ENCODE data around the gene PUS7.
"Not testable (repeated sequence)": the region's sequence is repeated elsewhere in the genome, so short reads cannot be mapped to it uniquely, and the experiment has no call there.

The PUS7 gene

GRCh38 chr7:105413887-105414437, 108.1 kb downstream of the PUS7 start:
- no peak for FAIRE-seq
- TF ChIP-seq CTCF (IDR thresholded peaks at IDR 0.05; ENCODE audit: insufficient read depth, missing control alignments), result no peak
- no peak for DNase-seq (ENCODE audit: insufficient read length, low spot score)

- not testable (repeated sequence) for DNase-seq (ENCODE audit: insufficient read length, low spot score); FAIRE-seq
Measured at GRCh38 chr7:105410774-105411173, 111.3 kb downstream of the PUS7 start.

GRCh38 chr7:105409775-105410174, 112.3 kb downstream of the PUS7 start:
- not testable (repeated sequence) for DNase-seq (ENCODE audit: insufficient read length, low spot score); FAIRE-seq

- TF ChIP-seq CTCF (IDR thresholded peaks at IDR 0.05; ENCODE audit: insufficient read depth, missing control alignments), result no peak
- DNase-seq (ENCODE audit: insufficient read length, low spot score) (no peak), FAIRE-seq (no peak)
Measured at GRCh38 chr7:105408791-105409410, 113.2 kb downstream of the PUS7 start.
